PC-9 (cell line): Measurements from ENCODE around the gene AUTS2.

Experiments
- CTCF ChIP-seq: fragments of 200-600 bp; sonication (generic); conservative IDR thresholded peaks from 2 replicates; pipeline ENCODE4 v1.6.1; 2017; ENCODE audit warnings: mixed run types, antibody characterized with exemption, mild to moderate bottlenecking, moderate library complexity
- EZH2 ChIP-seq: fragments of 200-600 bp; sonication (generic); IDR thresholded peaks from 2 replicates; pipeline ENCODE4 v1.8.0; 2017; ENCODE audit warnings: antibody characterized with exemption, low read depth

- TF ChIP-seq EZH2 (no peak), CTCF (no peak)
Measured at GRCh38 chr7:70578131-70578530, 979.9 kb downstream of the AUTS2 start.
